Keratinocyte (primary cell): Measurements from ENCODE around the gene SP7. TPM values are rescaled to one million over a fixed set of nuclear protein-coding genes. Genes with fewer than 3 reads are reported as not detected.

Experiments used
- DNase-seq: peaks from one replicate; pipeline ENCODE4 v3.0.0-alpha.2; 2011; ENCODE audit warnings: low read depth, missing footprints, low spot score
- FAIRE-seq: peaks from 2 replicates; lab custom pipeline; 2011; peaks lifted over from hg19 to GRCh38; lab: Jason Lieb, UNC
- H2AFZ ChIP-seq: 2 replicates; pipeline ENCODE4 v1.6.0; 2012; ENCODE audit warnings: low read length, control low read depth, inconsistent platforms; ENCODE audit not compliant: control insufficient read depth
- H3K27ac ChIP-seq: 2 replicates; pipeline ENCODE4 v1.5.1; 2011; ENCODE audit warnings: low read length; ENCODE audit not compliant: control insufficient read depth, insufficient read depth
- H3K27me3 ChIP-seq: 3 replicates; pipeline ENCODE4 v1.6.0; 2011; ENCODE audit warnings: low read length; ENCODE audit not compliant: control insufficient read depth, insufficient read depth; ENCODE audit errors: extremely low read depth
- H3K36me3 ChIP-seq, 2 experiments: 2 replicates in 1 of 2; 3 replicates in 1 of 2; pipeline ENCODE4 v1.5.1; 2011; ENCODE audit warnings: low read length in 2 of 2, mild to moderate bottlenecking in 1 of 2; ENCODE audit not compliant: control insufficient read depth in 2 of 2, insufficient read depth in 2 of 2; ENCODE audit errors: extremely low read depth in 1 of 2
- H3K4me1 ChIP-seq: 3 replicates; pipeline ENCODE4 v1.5.1; 2011; ENCODE audit warnings: low read length; ENCODE audit not compliant: control insufficient read depth, insufficient read depth; ENCODE audit errors: extremely low read depth
- H3K4me2 ChIP-seq: 3 replicates; pipeline ENCODE4 v1.6.0; 2011; ENCODE audit warnings: low read depth, low read length; ENCODE audit not compliant: control insufficient read depth, insufficient read depth; ENCODE audit errors: extremely low read depth
- H3K4me3 ChIP-seq, 3 experiments: fragments of 200-600 bp in 1 of 3; sonication (generic) in 1 of 3; 2 replicates in 2 of 3; 3 replicates in 1 of 3; pipeline ENCODE4 v1.5.1; 2011 to 2016; ENCODE audit warnings: low read length in 3 of 3, mild to moderate bottlenecking in 3 of 3, control low read depth in 2 of 3, inconsistent platforms in 1 of 3, low read depth in 1 of 3, mixed read lengths in 1 of 3, mixed run types in 1 of 3, moderate library complexity in 1 of 3; ENCODE audit not compliant: control insufficient read depth in 2 of 3, insufficient read depth in 2 of 3; ENCODE audit errors: extremely low read depth in 1 of 3
- H3K79me2 ChIP-seq: 2 replicates; pipeline ENCODE4 v1.6.0; 2012; ENCODE audit warnings: low read length; ENCODE audit not compliant: control insufficient read depth, insufficient read depth
- H3K9ac ChIP-seq: 3 replicates; pipeline ENCODE4 v1.6.0; 2011; ENCODE audit warnings: low read length; ENCODE audit not compliant: control insufficient read depth, insufficient read depth; ENCODE audit errors: extremely low read depth
- H3K9me1 ChIP-seq: 3 replicates; pipeline ENCODE4 v1.6.0; 2011; ENCODE audit warnings: low read length; ENCODE audit not compliant: control insufficient read depth, insufficient read depth; ENCODE audit errors: extremely low read depth
- H3K9me3 ChIP-seq: 2 replicates; pipeline ENCODE4 v1.5.1; 2012; ENCODE audit warnings: low read depth, low read length; ENCODE audit not compliant: control insufficient read depth
- H4K20me1 ChIP-seq: 3 replicates; pipeline ENCODE4 v1.6.0; 2011; ENCODE audit warnings: low read length; ENCODE audit not compliant: control insufficient read depth, insufficient read depth; ENCODE audit errors: extremely low read depth
- CTCF ChIP-seq, 3 experiments: IDR thresholded peaks in 1 of 3; conservative IDR thresholded peaks in 1 of 3; optimal IDR thresholded peaks in 1 of 3; 2 replicates in 2 of 3; 3 replicates in 1 of 3; pipeline versions ENCODE3 to v1.5.1; 2011; ENCODE audit warnings: low read length in 3 of 3, mild to moderate bottlenecking in 3 of 3, moderate library complexity in 2 of 3, control low read depth in 1 of 3, inconsistent platforms in 1 of 3; ENCODE audit not compliant: insufficient read depth in 2 of 3; ENCODE audit errors: extremely low read depth in 1 of 3
- EZH2 ChIP-seq: IDR thresholded peaks from one replicate; pipeline ENCODE4 v1.6.1; 2012; ENCODE audit warnings: inconsistent platforms, mild to moderate bottlenecking, low read length, moderate library complexity
- dilution Hi-C: fragments of 300-500 bp; cut with MboI; formaldehyde crosslinking; loops from one replicate; pipeline ENCODE4 v1.7.0; 2020; ENCODE audit warnings: low sequenced_read_pairs; ENCODE audit not compliant: extremely low pct_ligation_motif_present
- polyA plus RNA-seq, 5 experiments: library from polyadenylated mRNA; depleted of rRNA in 3 of 5; stranded (reverse) in 3 of 5; stranded (forward) in 1 of 5; unstranded in 1 of 5; fragments of >200 nt; gene quantifications; 1 replicate in 1 of 5; 2 replicates in 3 of 5; 3 replicates in 1 of 5; pipeline versions ENCODE4 v1.2.1 to v1.2.3, GENCODE V29; 2011 to 2012; ENCODE audit warnings: missing spikeins in 2 of 5, low read depth in 1 of 5, low replicate concordance in 1 of 5

The SP7 gene
- polyA plus RNA-seq, 1 donor (not counting 4 experiments of a cell fraction or from before 2014, with no cell fraction given), result not detected

GRCh38 chr12:53327435-53328042 is 8.6 kb downstream of the SP7 start:
- FAIRE-seq (no peak), DNase-seq (no peak)
- peaks cover 10% of the 10 kb centered on the region for H3K4me1 ChIP-seq
- H3K9me1 ChIP-seq, result no peaks in the 10 kb centered on the region
- H3K79me2 ChIP-seq, result no peaks in the 10 kb centered on the region
- no peak overlapping the region for H3K4me3 ChIP-seq
- H3K9ac ChIP-seq, result no peak overlapping the region
- H3K4me2 ChIP-seq, result no peak overlapping the region
- H3K9me3 ChIP-seq, result no peaks in the 10 kb centered on the region
- H4K20me1 ChIP-seq, result no peaks in the 10 kb centered on the region
- peak in 2 of 3 experiments; percentile 7 to 37 for TF ChIP-seq CTCF (optimal IDR thresholded peaks at IDR 0.05 in 1 of 3, IDR thresholded peaks at IDR 0.05 in 1 of 3, conservative IDR thresholded peaks at IDR 0.05 in 1 of 3; ENCODE audit: extremely low read depth in 1 of 3, insufficient read depth in 2 of 3, low read length in 3 of 3)
- no peak for TF ChIP-seq EZH2
- no peaks in the 10 kb centered on the region for H3K36me3 ChIP-seq
- dilution Hi-C loops, result no loop called here
- H3K27ac ChIP-seq, result no peak overlapping the region
- H3K27me3 ChIP-seq, result no peaks in the 10 kb centered on the region
- H2AFZ ChIP-seq, result no peak overlapping the region

- H2AFZ ChIP-seq, result no peak overlapping the region
- no peak for TF ChIP-seq EZH2
- TF ChIP-seq CTCF (optimal IDR thresholded peaks at IDR 0.05 in 1 of 3, IDR thresholded peaks at IDR 0.05 in 1 of 3, conservative IDR thresholded peaks at IDR 0.05 in 1 of 3; ENCODE audit: extremely low read depth in 1 of 3, insufficient read depth in 2 of 3, low read length in 3 of 3), result no peak
- H3K4me1 ChIP-seq, result peaks cover 14% of the 10 kb centered on the region
- no peaks in the 10 kb centered on the region for H3K9me1 ChIP-seq
- H3K36me3 ChIP-seq, result no peaks in the 10 kb centered on the region
- dilution Hi-C loops, result no loop called here
- H4K20me1 ChIP-seq, result no peaks in the 10 kb centered on the region
- H3K9ac ChIP-seq, result no peak overlapping the region
- H3K4me3 ChIP-seq, result no peak overlapping the region
- no peak for DNase-seq
- no peaks in the 10 kb centered on the region for H3K27me3 ChIP-seq
- no peaks in the 10 kb centered on the region for H3K9me3 ChIP-seq
- H3K27ac ChIP-seq, result no peak overlapping the region
- no peak overlapping the region for H3K4me2 ChIP-seq
- H3K79me2 ChIP-seq, result no peaks in the 10 kb centered on the region
- FAIRE-seq, result no peak
Observed at GRCh38 chr12:53326460-53327185, 9.5 kb downstream of the SP7 start.
